Measurements from ENCODE around the gene C16orf82. TPM values are rescaled to one million over a fixed set of nuclear protein-coding genes. Genes with fewer than 3 reads are reported as not detected.
"Not testable (repeated sequence)": the region's sequence is repeated elsewhere in the genome, so short reads cannot be mapped to it uniquely, and the experiment has no call there.

The C16orf82 gene
- not detected for total RNA-seq

- no peak for ATAC-seq
These were observed at the start of gene C16orf82 for GRCh38 chr16:27066668-27067537. TSS of gene C16orf82 (plus strand) at chr16:27066927.

- ATAC-seq, result no peak
These were observed 46.7 kb upstream of the C16orf82 start for GRCh38 chr16:27020031-27020430.

GRCh38 chr16:27024010-27024409 lies 42.7 kb upstream of the C16orf82 start:
- no peak for ATAC-seq

- no peak for ATAC-seq
These were observed 41.1 kb upstream of the C16orf82 start for GRCh38 chr16:27025581-27025980.

- ATAC-seq, result no peak
These were observed 38.8 kb upstream of the C16orf82 start for GRCh38 chr16:27027971-27028370.

- ATAC-seq, result no peak
These were observed 38.1 kb upstream of the C16orf82 start for GRCh38 chr16:27028591-27029110.

GRCh38 chr16:27029525-27029924 lies 37.2 kb upstream of the C16orf82 start:
- ATAC-seq, result no peak

- ATAC-seq, result no peak
These were observed 33.3 kb upstream of the C16orf82 start for GRCh38 chr16:27033281-27033979.

- ATAC-seq, result no peak
These were observed 26.0 kb upstream of the C16orf82 start for GRCh38 chr16:27040732-27041131.

- ATAC-seq, result no peak
These were observed 19.7 kb upstream of the C16orf82 start for GRCh38 chr16:27046958-27047518.

GRCh38 chr16:27048316-27048715 lies 18.4 kb upstream of the C16orf82 start:
- no peak for ATAC-seq

GRCh38 chr16:27049117-27049516 lies 17.6 kb upstream of the C16orf82 start:
- ATAC-seq, result no peak

GRCh38 chr16:27052007-27052406 lies 14.7 kb upstream of the C16orf82 start:
- no peak for ATAC-seq

GRCh38 chr16:27053996-27054395 lies 12.7 kb upstream of the C16orf82 start:
- ATAC-seq, result no peak

GRCh38 chr16:27058299-27058698 lies 8.4 kb upstream of the C16orf82 start:
- no peak for ATAC-seq

GRCh38 chr16:27070776-27071175 lies 4.0 kb downstream of the C16orf82 start:
- no peak for ATAC-seq

- no peak for ATAC-seq
These were observed 7.0 kb downstream of the C16orf82 start for GRCh38 chr16:27073733-27074132.

- no peak for ATAC-seq
These were observed 14.2 kb downstream of the C16orf82 start for GRCh38 chr16:27080895-27081294.

- no peak for ATAC-seq
These were observed 17.1 kb downstream of the C16orf82 start for GRCh38 chr16:27083861-27084261.

- no peak for ATAC-seq
These were observed 17.7 kb downstream of the C16orf82 start for GRCh38 chr16:27084307-27085028.

GRCh38 chr16:27085182-27085581 lies 18.5 kb downstream of the C16orf82 start:
- ATAC-seq, result no peak

- not testable (repeated sequence) for ATAC-seq
These were observed 19.3 kb downstream of the C16orf82 start for GRCh38 chr16:27086031-27086430.

GRCh38 chr16:27088216-27088615 lies 21.5 kb downstream of the C16orf82 start:
- no peak for ATAC-seq
